OCI-LY3 (cell line): ENCODE results near the gene SLAMF7.

Experiments
- CTCF ChIP-seq: fragments of 200-600, 300-600 bp; sonication (generic); IDR thresholded peaks from 2 replicates; pipeline ENCODE4 v1.5.1; 2014; ENCODE audit warnings: antibody characterized with exemption, low read length, low read depth
- EZH2phosphoT487 ChIP-seq: fragments of 200-600 bp; shearing (Covaris generic); IDR thresholded peaks from 2 replicates; pipeline ENCODE4 v1.6.1; 2018; ENCODE audit warnings: antibody characterized with exemption, mixed run types, low read depth

DNA sequence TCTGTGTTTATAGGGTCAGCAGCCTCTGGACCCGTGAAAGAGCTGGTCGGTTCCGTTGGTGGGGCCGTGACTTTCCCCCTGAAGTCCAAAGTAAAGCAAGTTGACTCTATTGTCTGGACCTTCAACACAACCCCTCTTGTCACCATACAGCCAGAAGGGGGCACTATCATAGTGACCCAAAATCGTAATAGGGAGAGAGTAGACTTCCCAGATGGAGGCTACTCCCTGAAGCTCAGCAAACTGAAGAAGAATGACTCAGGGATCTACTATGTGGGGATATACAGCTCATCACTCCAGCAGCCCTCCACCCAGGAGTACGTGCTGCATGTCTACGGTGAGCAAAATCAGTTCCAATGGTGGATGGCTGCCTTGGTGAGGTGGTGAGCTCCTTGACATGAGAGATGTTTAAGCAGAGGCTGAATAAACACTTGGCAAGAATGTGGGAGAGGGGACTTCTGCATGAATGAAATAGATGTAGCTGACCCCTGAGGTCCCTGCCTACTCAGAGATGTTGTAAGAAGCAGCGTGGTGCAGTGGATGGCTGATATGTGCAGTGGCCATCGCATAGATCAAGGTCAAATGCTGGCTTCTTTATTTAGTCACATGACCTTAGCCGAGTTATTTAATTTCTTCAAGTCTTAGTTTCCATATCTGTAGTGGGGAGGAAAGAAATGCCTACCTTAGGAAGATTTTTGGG is 9.3 kb downstream of the SLAMF7 start:
- peak; percentile 69 for TF ChIP-seq CTCF
- TF ChIP-seq EZH2phosphoT487, result no peak
